Stimulated activated CD4-positive, alpha-beta T cell treated with anti-CD3 and anti-CD28 coated beads, Interleukin-4, amount 100 ng/mL, for 48 hours (primary cell): ENCODE data around the gene CPSF4.
"Not testable (repeated sequence)": the region's sequence is repeated elsewhere in the genome, so short reads cannot be mapped to it uniquely, and the experiment has no call there.

Experiments used
- DNase-seq, 2 donors: peaks; one replicate each; pipeline ENCODE4 v3.0.0-alpha.2; 2020; ENCODE audit warnings: low read depth in 2 of 2

CPSF4 gene

GRCh38 chr7:99490878-99491277, 52.1 kb downstream of the CPSF4 start:
- DNase-seq = no peak

DNA sequence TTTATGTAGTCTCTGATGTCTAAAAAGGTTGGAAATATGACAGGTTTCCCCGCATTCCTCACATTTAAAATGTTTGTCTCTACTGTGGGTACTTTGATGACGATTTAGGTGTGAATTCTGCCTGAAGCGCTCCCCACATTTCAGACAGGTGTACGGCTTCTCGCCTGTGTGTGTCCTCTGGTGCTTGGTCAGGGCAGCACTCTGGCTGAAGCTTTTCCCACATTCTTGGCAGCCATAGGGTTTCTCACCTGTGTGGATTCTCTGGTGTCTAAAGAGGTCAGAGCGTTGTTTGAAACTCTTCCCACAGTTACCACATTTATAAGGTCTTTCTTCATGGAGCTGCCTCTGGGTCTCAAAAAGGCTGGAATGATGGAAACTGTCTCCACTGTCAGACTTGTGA, 55.1 kb downstream of the CPSF4 start:
- DNase-seq = no peak

- no peak for DNase-seq
Observed at GRCh38 chr7:99497766-99498545, 59.2 kb downstream of the CPSF4 start.

DNA sequence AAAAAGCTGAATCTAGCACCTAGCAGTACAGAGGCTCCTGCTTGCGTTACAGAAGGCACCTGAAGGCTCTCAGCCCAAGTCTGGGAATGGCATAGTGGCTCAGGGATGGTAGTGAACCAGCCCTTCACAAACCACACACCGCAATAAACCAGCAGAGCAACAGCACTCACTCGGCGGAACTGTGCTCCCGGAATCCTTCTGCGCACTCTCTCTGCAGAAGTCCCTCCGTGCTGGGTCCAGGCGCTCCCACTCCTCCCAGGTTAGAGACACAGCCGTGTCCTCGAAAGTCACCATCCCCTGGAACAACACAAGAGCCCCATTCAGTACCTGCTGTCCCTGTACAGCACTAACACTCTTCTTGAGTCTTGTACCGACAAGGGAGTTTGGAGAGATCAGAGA, 59.8 kb downstream of the CPSF4 start:
- no peak for DNase-seq

DNA sequence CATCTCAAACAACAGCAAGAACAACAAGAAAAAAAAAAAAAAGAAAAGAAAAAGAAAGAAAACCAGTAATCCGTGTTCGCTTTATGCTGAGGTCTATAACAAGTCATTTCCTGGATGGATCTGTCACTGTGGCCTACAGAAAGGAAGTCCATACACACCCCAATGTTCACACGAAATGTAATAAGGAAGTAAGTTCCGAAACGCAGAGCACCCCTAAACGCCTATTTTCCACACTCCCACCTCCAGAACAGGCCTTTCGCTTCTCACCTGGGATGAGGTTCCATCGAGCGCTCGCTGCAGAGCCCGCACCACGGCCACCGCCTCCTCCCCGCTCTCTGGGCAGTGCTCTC, 60.6 kb downstream of the CPSF4 start:
- no peak for DNase-seq

- peak; percentile 83 to 88 for DNase-seq
Observed at GRCh38 chr7:99499721-99500636, 61.2 kb downstream of the CPSF4 start, which contains the start of gene ZNF394. ZNF394 (minus strand) TSS chr7:99500281; CDS start chr7:99500093, 188 bp downstream.

DNA sequence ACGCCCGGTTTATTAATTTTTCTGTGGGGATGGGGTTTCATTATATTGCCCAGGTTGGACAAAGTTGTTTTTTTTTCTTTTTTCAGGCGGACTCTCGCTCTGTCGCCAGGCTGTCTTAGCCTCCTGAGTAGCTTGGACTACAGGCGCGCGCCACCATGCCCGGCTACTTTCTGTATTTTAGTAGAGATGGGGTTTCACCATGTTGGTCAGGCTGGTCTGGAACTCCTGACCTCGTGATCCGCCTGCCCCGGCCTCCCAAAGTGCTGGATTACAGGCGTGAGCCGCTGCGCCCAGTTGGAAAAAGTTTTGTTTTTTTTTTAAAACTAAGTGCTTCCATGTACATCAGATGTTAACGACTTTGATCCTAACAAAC, 61.9 kb downstream of the CPSF4 start:
- no peak for DNase-seq

DNA sequence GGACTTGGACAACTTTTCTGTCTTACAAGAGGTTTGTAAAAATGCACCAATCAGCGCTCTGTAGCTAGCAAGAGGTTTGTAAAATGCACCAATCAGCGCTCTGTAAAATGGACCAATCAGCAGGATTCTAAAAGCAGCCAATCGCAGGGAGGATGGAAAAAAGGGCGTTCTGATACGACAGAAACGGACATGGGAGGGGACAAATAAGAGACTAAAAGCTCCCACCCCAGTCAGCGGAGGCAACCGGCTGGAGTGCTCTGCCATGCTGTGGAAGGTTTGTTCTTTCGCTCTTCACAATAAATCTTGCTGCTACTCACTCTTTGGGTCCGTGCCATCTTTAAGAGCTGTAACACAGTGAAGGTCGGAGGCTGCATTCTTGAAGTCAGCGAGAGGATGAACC, 62.5 kb downstream of the CPSF4 start:
- DNase-seq = not testable (repeated sequence)

- no peak for DNase-seq
Observed at GRCh38 chr7:99504281-99504602, 65.5 kb downstream of the CPSF4 start.

DNA sequence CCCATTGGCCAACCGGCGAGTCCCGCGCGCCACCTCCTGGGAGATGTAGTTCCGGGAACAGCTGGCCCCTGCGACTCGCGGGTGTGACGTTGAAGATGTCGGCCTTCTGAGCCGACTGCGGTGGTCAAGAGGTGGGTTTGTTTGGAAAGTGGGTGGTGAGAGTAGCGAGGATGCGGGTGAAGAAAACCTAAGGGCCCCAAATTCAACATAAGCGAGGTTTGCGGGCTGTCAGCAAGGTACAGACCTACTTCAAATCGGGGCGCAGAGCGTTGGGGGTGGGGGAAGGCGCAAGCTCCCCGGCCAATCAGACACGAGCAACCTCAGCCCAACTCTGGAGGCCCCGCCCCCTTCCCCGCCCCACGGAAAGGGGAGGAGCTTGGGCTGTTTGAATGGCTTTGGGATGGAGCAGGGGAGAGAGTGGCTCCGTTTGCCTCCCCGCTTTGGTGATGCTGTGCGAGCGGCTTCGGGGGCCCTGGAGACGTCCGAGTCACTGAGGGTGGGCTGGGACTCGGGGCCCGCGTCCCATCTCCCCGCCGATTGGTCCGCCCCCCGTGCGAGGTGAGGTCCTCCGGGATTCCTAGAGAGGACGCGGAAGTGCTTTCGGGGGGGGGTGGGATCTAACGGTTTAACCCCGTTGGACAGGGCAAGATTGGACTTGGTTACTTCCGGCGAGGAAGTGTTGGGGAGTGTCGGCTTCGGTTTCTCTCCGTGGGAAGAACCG, 66.0 kb downstream of the CPSF4 start, which contains the start of gene ZKSCAN5:
Gene ZKSCAN5, plus strand, starts transcription at position 60 of the 721 bp plus-strand sequence. CDS start 1,383 bp downstream, outside the sequence.
- peak; percentile 97 for DNase-seq

GRCh38 chr7:99505324-99505662, 66.5 kb downstream of the CPSF4 start:
- DNase-seq = no peak
